K562 (cell line): Measurements from ENCODE around the gene FOXP4. TPM values are rescaled to one million over a fixed set of nuclear protein-coding genes. Genes with fewer than 3 reads are reported as not detected.

ENCODE experiments used
- CREB1 ChIP-seq, 2 experiments: sonication (generic) in 1 of 2; formaldehyde crosslinking in 1 of 2; IDR thresholded peaks; 2 replicates each; pipeline versions ENCODE4 v1.6.1 to v1.8.0; 2012 to 2022; ENCODE audit warnings: inconsistent platforms in 1 of 2, mild to moderate bottlenecking in 1 of 2, missing genetic modification reagents in 1 of 2, moderate library complexity in 1 of 2
- IRF2 ChIP-seq: sonication (generic); formaldehyde crosslinking; IDR thresholded peaks from 2 replicates; pipeline ENCODE4 v1.8.1; 2022; ENCODE audit warnings: mild to moderate bottlenecking, missing genetic modification reagents
- SIN3B ChIP-seq: fragments of 450-650 bp; IDR thresholded peaks from 2 replicates; pipeline ENCODE4 v1.6.1; 2017; ENCODE audit warnings: low read depth, mild to moderate bottlenecking, moderate library complexity
- ZNF212 ChIP-seq: fragments of 450-650 bp; formaldehyde crosslinking; IDR thresholded peaks from 2 replicates; pipeline ENCODE4 v1.4.0; 2020; ENCODE audit warnings: mild to moderate bottlenecking
- polyA plus RNA-seq, 8 experiments: library from polyadenylated mRNA; depleted of rRNA in 4 of 8; stranded (reverse) in 5 of 8; unstranded in 3 of 8; fragments of >200 nt; fragmentation: Nextera tagmentation in 2 of 8; fragmentation: Illumina TruSeq in 1 of 8; extraction: Ambion mirVana in 2 of 8; extraction: Trizol in 1 of 8; gene quantifications; 2 replicates each; pipeline versions ENCODE4 v1.2.1 to v1.2.3, GENCODE V29; 2011 to 2014; ENCODE audit warnings: inconsistent platforms in 1 of 8, missing spikeins in 1 of 8
- total RNA-seq, 7 experiments: library from RNA; depleted of rRNA in 6 of 7; stranded (reverse); fragments of >200 nt in 6 of 7; fragmentation: Illumina TruSeq in 2 of 7; extraction: Trizol in 2 of 7; gene quantifications; 2 replicates each; pipeline versions ENCODE4 v1.2.1 to v1.2.3, GENCODE V29; 2011 to 2021; ENCODE audit warnings: low replicate concordance in 1 of 7
- TF ChIP-seq, protein P1 (sequence below): fragments of 450-650 bp; formaldehyde crosslinking; IDR thresholded peaks from 2 replicates; pipeline ENCODE4 v1.4.0; 2020; ENCODE audit warnings: mild to moderate bottlenecking, moderate library complexity
- TF ChIP-seq, protein P2 (sequence below), 3 experiments: fragments of 200-800 bp in 1 of 3; sonication (Bioruptor generic) in 1 of 3; sonication (generic) in 1 of 3; formaldehyde crosslinking in 1 of 3; IDR thresholded peaks; 2 replicates each; pipeline versions ENCODE4 v1.6.1 to v1.8.0; 2016 to 2022; ENCODE audit warnings: mild to moderate bottlenecking in 2 of 3, missing compliant biosample characterization in 2 of 3, missing genetic modification characterization in 2 of 3, missing genetic modification reagents in 1 of 3
- TF ChIP-seq, protein P3 (sequence below): fragments of 450-650 bp; IDR thresholded peaks from one replicate; pipeline ENCODE4 v1.6.1; 2018; ENCODE audit warnings: mild to moderate bottlenecking, moderate library complexity; ENCODE audit not compliant: partially characterized antibody
- TF ChIP-seq, protein P4 (sequence below): fragments of 450-650 bp; IDR thresholded peaks from 2 replicates; pipeline ENCODE4 v1.6.1; 2016

Gene FOXP4
- total and polyA plus RNA-seq, 9 of the 15 experiments (the other 6 are each of a cell fraction or from before 2014, with no cell fraction given): 0.11 to 29.4 (median 2.3) TPM

DNA sequence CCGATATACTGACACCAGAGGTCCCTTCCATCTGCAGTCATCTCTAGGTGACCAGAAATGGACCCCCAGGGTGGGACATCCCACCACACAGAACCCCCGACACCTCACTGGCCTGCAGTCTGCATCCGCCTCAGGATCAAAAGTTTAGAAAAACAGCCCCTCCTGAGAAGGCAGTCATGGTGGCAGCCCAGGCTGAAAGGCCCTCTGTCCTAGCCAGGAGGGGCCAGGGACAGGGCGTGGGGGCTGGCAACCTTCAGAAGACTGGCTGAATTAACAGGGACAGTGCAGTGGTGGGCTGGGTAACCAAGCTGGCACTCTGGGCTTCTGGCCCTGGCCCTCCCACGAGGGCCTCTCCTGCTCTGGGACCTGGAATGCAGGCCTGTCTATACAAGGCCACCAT, 57.8 kb downstream of the FOXP4 start (continued):
- TF ChIP-seq, protein P1, sequence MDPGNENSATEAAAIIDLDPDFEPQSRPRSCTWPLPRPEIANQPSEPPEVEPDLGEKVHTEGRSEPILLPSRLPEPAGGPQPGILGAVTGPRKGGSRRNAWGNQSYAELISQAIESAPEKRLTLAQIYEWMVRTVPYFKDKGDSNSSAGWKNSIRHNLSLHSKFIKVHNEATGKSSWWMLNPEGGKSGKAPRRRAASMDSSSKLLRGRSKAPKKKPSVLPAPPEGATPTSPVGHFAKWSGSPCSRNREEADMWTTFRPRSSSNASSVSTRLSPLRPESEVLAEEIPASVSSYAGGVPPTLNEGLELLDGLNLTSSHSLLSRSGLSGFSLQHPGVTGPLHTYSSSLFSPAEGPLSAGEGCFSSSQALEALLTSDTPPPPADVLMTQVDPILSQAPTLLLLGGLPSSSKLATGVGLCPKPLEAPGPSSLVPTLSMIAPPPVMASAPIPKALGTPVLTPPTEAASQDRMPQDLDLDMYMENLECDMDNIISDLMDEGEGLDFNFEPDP (CRISPR knock-in tag): no peak
- TF ChIP-seq, protein P2, sequence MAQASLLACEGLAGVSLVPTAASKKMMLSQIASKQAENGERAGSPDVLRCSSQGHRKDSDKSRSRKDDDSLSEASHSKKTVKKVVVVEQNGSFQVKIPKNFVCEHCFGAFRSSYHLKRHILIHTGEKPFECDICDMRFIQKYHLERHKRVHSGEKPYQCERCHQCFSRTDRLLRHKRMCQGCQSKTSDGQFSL (CRISPR knock-in tag; IDR thresholded peaks at IDR 0.05): no peak
- TF ChIP-seq, protein P2 (tag; IDR thresholded peaks at IDR 0.05): no peak
- TF ChIP-seq ZNF212 (CRISPR knock-in tag) (no peak), IRF2 (CRISPR knock-in tag) (no peak), SIN3B (no peak), CREB1 (IDR thresholded peaks at IDR 0.05) (no peak), CREB1 (CRISPR knock-in tag; IDR thresholded peaks at IDR 0.05) (no peak)
- TF ChIP-seq, protein P3, sequence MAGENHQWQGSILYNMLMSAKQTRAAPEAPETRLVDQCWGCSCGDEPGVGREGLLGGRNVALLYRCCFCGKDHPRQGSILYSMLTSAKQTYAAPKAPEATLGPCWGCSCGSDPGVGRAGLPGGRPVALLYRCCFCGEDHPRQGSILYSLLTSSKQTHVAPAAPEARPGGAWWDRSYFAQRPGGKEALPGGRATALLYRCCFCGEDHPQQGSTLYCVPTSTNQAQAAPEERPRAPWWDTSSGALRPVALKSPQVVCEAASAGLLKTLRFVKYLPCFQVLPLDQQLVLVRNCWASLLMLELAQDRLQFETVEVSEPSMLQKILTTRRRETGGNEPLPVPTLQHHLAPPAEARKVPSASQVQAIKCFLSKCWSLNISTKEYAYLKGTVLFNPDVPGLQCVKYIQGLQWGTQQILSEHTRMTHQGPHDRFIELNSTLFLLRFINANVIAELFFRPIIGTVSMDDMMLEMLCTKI: no peak
- TF ChIP-seq, protein P4, sequence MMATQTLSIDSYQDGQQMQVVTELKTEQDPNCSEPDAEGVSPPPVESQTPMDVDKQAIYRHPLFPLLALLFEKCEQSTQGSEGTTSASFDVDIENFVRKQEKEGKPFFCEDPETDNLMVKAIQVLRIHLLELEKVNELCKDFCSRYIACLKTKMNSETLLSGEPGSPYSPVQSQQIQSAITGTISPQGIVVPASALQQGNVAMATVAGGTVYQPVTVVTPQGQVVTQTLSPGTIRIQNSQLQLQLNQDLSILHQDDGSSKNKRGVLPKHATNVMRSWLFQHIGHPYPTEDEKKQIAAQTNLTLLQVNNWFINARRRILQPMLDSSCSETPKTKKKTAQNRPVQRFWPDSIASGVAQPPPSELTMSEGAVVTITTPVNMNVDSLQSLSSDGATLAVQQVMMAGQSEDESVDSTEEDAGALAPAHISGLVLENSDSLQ: no peak
